HG02943 (cell line): ENCODE results near the gene CACNA2D3.

Experiments
- ATAC-seq: cut with Tn5 transposase; IDR thresholded peaks from one replicate; pipeline ENCODE4 v1.9.1; 2021; ENCODE audit warnings: mild to moderate bottlenecking, low read depth, moderate library complexity; ENCODE audit not compliant: unreplicated experiment

Gene CACNA2D3

GRCh38 chr3:54877730-54878129, 755.4 kb downstream of the CACNA2D3 start:
- ATAC-seq, result no peak

- no peak for ATAC-seq
These were observed 755.8 kb downstream of the CACNA2D3 start for GRCh38 chr3:54878145-54878544.

- ATAC-seq, result no peak
These were observed 759.9 kb downstream of the CACNA2D3 start for GRCh38 chr3:54882129-54882833.

- no peak for ATAC-seq
These were observed 765.8 kb downstream of the CACNA2D3 start for GRCh38 chr3:54888162-54888561.

- no peak for ATAC-seq
These were observed 766.5 kb downstream of the CACNA2D3 start for GRCh38 chr3:54888873-54889272.

- no peak for ATAC-seq
These were observed 767.4 kb downstream of the CACNA2D3 start for GRCh38 chr3:54889731-54890130.

- ATAC-seq, result no peak
These were observed 769.2 kb downstream of the CACNA2D3 start for GRCh38 chr3:54891540-54891897.

GRCh38 chr3:54892168-54892567, 769.8 kb downstream of the CACNA2D3 start:
- ATAC-seq, result no peak

GRCh38 chr3:54895613-54896012, 773.3 kb downstream of the CACNA2D3 start:
- ATAC-seq, result no peak

GRCh38 chr3:54897028-54897711, 774.8 kb downstream of the CACNA2D3 start:
- no peak for ATAC-seq

GRCh38 chr3:54899273-54899672, 776.9 kb downstream of the CACNA2D3 start:
- ATAC-seq, result no peak

GRCh38 chr3:54900838-54901591, 778.7 kb downstream of the CACNA2D3 start:
- no peak for ATAC-seq

GRCh38 chr3:54901906-54902685, 779.7 kb downstream of the CACNA2D3 start:
- no peak for ATAC-seq

- ATAC-seq, result no peak
These were observed 783.0 kb downstream of the CACNA2D3 start for GRCh38 chr3:54905261-54905888.

GRCh38 chr3:54905920-54906319, 783.6 kb downstream of the CACNA2D3 start:
- ATAC-seq, result no peak

GRCh38 chr3:54906763-54907162, 784.4 kb downstream of the CACNA2D3 start:
- ATAC-seq, result no peak

- ATAC-seq, result no peak
These were observed 786.8 kb downstream of the CACNA2D3 start for GRCh38 chr3:54909191-54909590.

- ATAC-seq, result no peak
These were observed 791.8 kb downstream of the CACNA2D3 start for GRCh38 chr3:54914180-54914579.

- no peak for ATAC-seq
These were observed 792.8 kb downstream of the CACNA2D3 start for GRCh38 chr3:54915181-54915580.

GRCh38 chr3:54915976-54916375, 793.6 kb downstream of the CACNA2D3 start:
- no peak for ATAC-seq
